ENCODE measurements around the gene LIPE. TPM values are rescaled to one million over a fixed set of nuclear protein-coding genes. Genes with fewer than 3 reads are reported as not detected.

Gene LIPE
- total RNA-seq, 1 experiment from 2014 or later, result 2.1 TPM

DNA sequence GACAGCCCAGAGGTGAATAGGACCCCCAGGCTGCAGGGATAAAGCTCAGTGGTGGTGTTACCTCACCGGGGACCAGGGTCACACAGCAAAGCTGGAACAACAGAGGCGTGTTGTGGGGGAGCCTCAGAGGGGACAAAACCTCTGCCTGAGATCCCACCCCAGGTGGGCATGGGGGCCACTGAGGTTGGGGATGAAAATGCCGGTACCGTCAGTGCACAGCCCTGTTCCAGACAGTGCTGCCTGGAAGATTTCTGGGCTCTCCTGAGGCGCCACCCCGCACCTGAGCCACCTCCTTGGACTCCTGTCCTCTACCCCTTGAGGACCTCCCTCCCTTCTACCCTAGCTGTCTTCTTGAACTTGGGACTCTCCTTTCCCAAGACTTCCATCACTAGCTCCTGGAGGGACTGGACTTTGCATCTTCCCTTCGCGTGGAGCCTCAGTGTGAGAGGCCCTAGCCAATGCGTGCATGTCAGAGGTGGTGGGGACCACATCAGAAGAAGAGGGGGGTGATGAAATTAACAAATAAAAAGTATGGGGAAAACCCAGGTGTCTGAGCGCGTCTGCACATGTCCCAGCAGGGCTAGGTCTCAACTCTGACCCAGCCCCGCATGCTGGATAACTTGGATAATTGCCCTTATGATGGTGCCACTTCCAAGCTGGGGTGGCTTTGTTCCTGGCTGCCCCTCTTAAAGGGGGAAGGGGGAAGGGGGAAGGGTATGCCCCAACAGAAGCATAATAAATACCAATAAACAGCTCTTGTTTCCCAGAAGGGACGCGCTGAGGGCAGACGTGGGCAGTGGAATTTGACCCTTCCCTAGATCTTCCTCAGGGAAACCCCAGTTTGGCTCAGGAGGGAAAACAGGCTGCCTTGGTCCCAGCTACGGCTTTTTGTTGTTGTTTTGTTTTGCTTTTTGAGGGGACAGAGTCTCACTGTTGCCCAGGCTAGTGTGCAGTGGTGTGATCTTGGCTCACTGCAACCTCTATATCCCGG is 48.7 kb downstream of the LIPE start:
- no peak overlapping the region for H3K27ac ChIP-seq (ENCODE audit: low read length)
- DNase-seq (no peak), ATAC-seq (no peak)
- no peaks in the 10 kb centered on the region for H4K20me1 ChIP-seq (ENCODE audit: low read length)
- POLR2A ChIA-PET (ENCODE audit: unreplicated experiment), result no interaction called here
- no peak for TF ChIP-seq EZH2phosphoT487 (IDR thresholded peaks at IDR 0.05; ENCODE audit: borderline replicate concordance, low read length)
- no peak for TF ChIP-seq EZH2 (IDR thresholded peaks at IDR 0.05; ENCODE audit: low read length, unreplicated experiment)
- TF ChIP-seq CTCF (conservative IDR thresholded peaks at IDR 0.05; ENCODE audit: low read depth, low read length), result no peak
- no peak overlapping the region for H2AFZ ChIP-seq (ENCODE audit: low read length)
- BruUV-seq (replicated peaks), result no TSS peak
- H3K9me3 ChIP-seq (ENCODE audit: low read length), result no peaks in the 10 kb centered on the region
- H3K79me2 ChIP-seq (ENCODE audit: low read length), result no peaks in the 10 kb centered on the region
- no peaks in the 10 kb centered on the region for H3K36me3 ChIP-seq (ENCODE audit: low read depth, low read length)
- no peaks in the 10 kb centered on the region for H3F3A ChIP-seq (ENCODE audit: low read length, unreplicated experiment)
- no peaks in the 10 kb centered on the region for H3K27me3 ChIP-seq (ENCODE audit: low read length)
- H3K4me2 ChIP-seq (ENCODE audit: low read length), result no peak overlapping the region
- CTCF ChIA-PET, result interaction anchor here (0.5 kb wide), 1 partner anchor 203 kb away, joined by 7 read pairs; no protein-coding TSS in a partner anchor
- intact Hi-C loops (cut with micrococcal nuclease), result no loop called here
- H3K9me2 ChIP-seq (replicated peaks; ENCODE audit: low read length), result no peaks in the 10 kb centered on the region
- no peaks in the 10 kb centered on the region for H3K4me1 ChIP-seq (ENCODE audit: insufficient read depth, low read length)
- no peak overlapping the region for H3K9ac ChIP-seq (ENCODE audit: low read length)
- H3K4me3 ChIP-seq (ENCODE audit: low read length), result no peak overlapping the region

GRCh38 chr19:42376177-42376555 is 51.0 kb downstream of the LIPE start:
- BruUV-seq (replicated peaks), result no TSS peak
- CTCF ChIA-PET, result no interaction called here

More at GRCh38 chr19:42376177-42376555, 51.0 kb downstream of the LIPE start:
- Histone ChIP-seq H3K36me3 (ENCODE audit: low read depth, low read length) (no peaks in the 10 kb centered on the region), H3K9me3 (ENCODE audit: low read length) (no peaks in the 10 kb centered on the region), H3K9ac (ENCODE audit: low read length) (no peak overlapping the region), H4K20me1 (ENCODE audit: low read length) (no peaks in the 10 kb centered on the region), H3F3A (ENCODE audit: low read length, unreplicated experiment) (no peaks in the 10 kb centered on the region), H3K4me2 (ENCODE audit: low read length) (no peak overlapping the region), H3K27me3 (ENCODE audit: low read length) (no peaks in the 10 kb centered on the region), H2AFZ (ENCODE audit: low read length) (no peak overlapping the region), H3K9me2 (replicated peaks; ENCODE audit: low read length) (no peaks in the 10 kb centered on the region), H3K4me3 (ENCODE audit: low read length) (no peak overlapping the region), H3K4me1 (ENCODE audit: insufficient read depth, low read length) (no peaks in the 10 kb centered on the region), H3K79me2 (ENCODE audit: low read length) (no peaks in the 10 kb centered on the region), H3K27ac (ENCODE audit: low read length) (no peak overlapping the region)
- no peak for DNase-seq
- POLR2A ChIA-PET (ENCODE audit: unreplicated experiment), result no interaction called here
- TF ChIP-seq CTCF (conservative IDR thresholded peaks at IDR 0.05; ENCODE audit: low read depth, low read length) (no peak), EZH2phosphoT487 (IDR thresholded peaks at IDR 0.05; ENCODE audit: borderline replicate concordance, low read length) (no peak), EZH2 (IDR thresholded peaks at IDR 0.05; ENCODE audit: low read length, unreplicated experiment) (no peak)
- intact Hi-C loops (cut with micrococcal nuclease), result no loop called here
- ATAC-seq, result no peak

Data from PC-3 (cell line).